Neural progenitor cell (in vitro differentiated cells): ENCODE measurements around the gene PDCD6IP. TPM values are rescaled to one million over a fixed set of nuclear protein-coding genes. Genes with fewer than 3 reads are reported as not detected.

Experiments
- DNase-seq: peaks from one replicate; pipeline ENCODE4 v3.0.0-alpha.2; 2016; ENCODE audit warnings: low spot score
- H2AFZ ChIP-seq: fragments of 200-600 bp; sonication (generic); replicated peaks from 2 replicates; pipeline ENCODE4 v1.6.1; 2016; ENCODE audit warnings: antibody characterized with exemption
- H3F3A ChIP-seq: fragments of 200-600 bp; sonication (generic); 2 replicates; pipeline ENCODE4 v1.6.1; 2016; ENCODE audit warnings: antibody characterized with exemption, low read depth
- H3K27ac ChIP-seq: fragments of 200-600 bp; sonication (generic); 2 replicates; pipeline ENCODE4 v1.5.1; 2016; ENCODE audit warnings: mild to moderate bottlenecking
- H3K27me3 ChIP-seq: fragments of 200-600 bp; sonication (generic); 2 replicates; pipeline ENCODE4 v1.6.1; 2016; ENCODE audit warnings: mild to moderate bottlenecking, moderate library complexity
- H3K36me3 ChIP-seq: fragments of 200-600 bp; sonication (generic); 2 replicates; pipeline ENCODE4 v1.5.1; 2016
- H3K4me1 ChIP-seq: fragments of 200-600 bp; sonication (generic); 2 replicates; pipeline ENCODE4 v1.6.1; 2016; ENCODE audit warnings: mixed run types
- H3K4me2 ChIP-seq: fragments of 200-600 bp; sonication (generic); 2 replicates; pipeline ENCODE4 v1.6.1; 2016
- H3K4me3 ChIP-seq: fragments of 200-600 bp; sonication (generic); 2 replicates; pipeline ENCODE4 v1.5.1; 2016
- H3K79me2 ChIP-seq: fragments of 200-600 bp; sonication (generic); 2 replicates; pipeline ENCODE4 v1.6.1; 2016; ENCODE audit warnings: low read depth
- H3K9ac ChIP-seq: fragments of 200-600 bp; sonication (generic); 2 replicates; pipeline ENCODE4 v1.6.1; 2016
- H3K9me3 ChIP-seq: fragments of 200-600 bp; sonication (generic); 2 replicates; pipeline ENCODE4 v1.5.1; 2016; ENCODE audit warnings: low read depth
- H4K20me1 ChIP-seq: fragments of 200-600 bp; sonication (generic); 2 replicates; pipeline ENCODE4 v1.6.1; 2016; ENCODE audit warnings: low read depth
- H3K27ac Mint-ChIP-seq: 3 replicates; pipeline ENCODE4 v1.8.0; 2021; ENCODE audit warnings: mixed read lengths
- H3K27me3 Mint-ChIP-seq: 2 replicates; pipeline ENCODE4 v1.8.0; 2022; ENCODE audit warnings: low read depth, mild to moderate bottlenecking, inconsistent platforms, moderate library complexity, mixed read lengths; ENCODE audit not compliant: insufficient read depth
- H3K36me3 Mint-ChIP-seq: 3 replicates; pipeline ENCODE4 v1.8.0; 2021; ENCODE audit warnings: mixed read lengths
- H3K4me1 Mint-ChIP-seq: 3 replicates; pipeline ENCODE4 v1.8.0; 2021; ENCODE audit warnings: mixed read lengths
- H3K4me3 Mint-ChIP-seq: 3 replicates; pipeline ENCODE4 v1.8.0; 2021; ENCODE audit warnings: mild to moderate bottlenecking, moderate library complexity, mixed read lengths
- H3K9me3 Mint-ChIP-seq: 3 replicates; pipeline ENCODE4 v1.8.0; 2020; ENCODE audit warnings: mixed read lengths
- CTCF ChIP-seq: fragments of 200-600 bp; sonication (generic); IDR thresholded peaks from 2 replicates; pipeline ENCODE4 v1.5.1; 2017; ENCODE audit warnings: antibody characterized with exemption, mild to moderate bottlenecking
- EZH2 ChIP-seq: fragments of 200-600 bp; sonication (generic); IDR thresholded peaks from 2 replicates; pipeline ENCODE4 v1.6.1; 2017; ENCODE audit warnings: antibody characterized with exemption, mild to moderate bottlenecking, moderate library complexity
- EZH2phosphoT487 ChIP-seq: fragments of 200-600 bp; sonication (generic); IDR thresholded peaks from 2 replicates; pipeline ENCODE4 v1.6.1; 2017; ENCODE audit warnings: antibody characterized with exemption
- total RNA-seq: library from RNA; depleted of rRNA; stranded (reverse); fragments of >200 nt; gene quantifications from 2 replicates; pipeline ENCODE4 v1.2.3, GENCODE V29; 2015; ENCODE audit warnings: low replicate concordance

PDCD6IP gene
- total RNA-seq, 1 donor from 2014 or later: 93.7 TPM

DNA sequence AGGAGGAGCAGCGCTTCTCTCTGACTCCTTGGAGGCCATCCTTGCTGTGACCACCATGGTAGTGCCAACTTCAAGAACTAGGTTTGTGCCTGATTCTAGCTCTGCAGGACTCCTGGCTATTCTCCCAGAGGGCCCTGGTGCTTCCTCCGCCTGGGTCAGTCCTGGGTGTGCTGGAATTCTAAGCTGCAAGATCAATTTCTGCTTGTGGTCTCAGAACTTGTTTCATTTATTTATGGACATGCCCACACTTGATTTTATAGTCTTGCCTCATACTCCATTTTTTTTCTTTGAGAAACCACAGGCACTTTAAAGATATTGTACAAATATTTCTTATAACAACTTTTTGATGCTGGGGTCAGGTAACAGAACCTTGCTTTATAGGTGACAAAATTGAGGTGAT, 87.6 kb downstream of the PDCD6IP start:
- H3K36me3 Mint-ChIP-seq: no peaks in the 10 kb centered on the region
- peaks cover 4% of the 10 kb centered on the region for H3K27me3 Mint-ChIP-seq
- TF ChIP-seq EZH2: no peak
- no peak for TF ChIP-seq EZH2phosphoT487
- TF ChIP-seq CTCF: no peak
- no peak overlapping the region for H3K4me2 ChIP-seq
- DNase-seq: no peak
- H2AFZ ChIP-seq: no peak overlapping the region
- H3K4me3 ChIP-seq: no peak overlapping the region
- H3K79me2 ChIP-seq: no peaks in the 10 kb centered on the region
- peaks cover 6% of the 10 kb centered on the region for H3K4me1 ChIP-seq
- H3K9ac ChIP-seq: no peak overlapping the region
- no peaks in the 10 kb centered on the region for H3K9me3 ChIP-seq
- H3K4me3 Mint-ChIP-seq: no peak overlapping the region
- no peaks in the 10 kb centered on the region for H3K27me3 ChIP-seq
- H3F3A ChIP-seq: no peaks in the 10 kb centered on the region
- no peaks in the 10 kb centered on the region for H4K20me1 ChIP-seq
- H3K36me3 ChIP-seq: no peaks in the 10 kb centered on the region
- H3K4me1 Mint-ChIP-seq: peaks cover 9% of the 10 kb centered on the region
- H3K27ac ChIP-seq: no peak overlapping the region
- no peaks in the 10 kb centered on the region for H3K9me3 Mint-ChIP-seq
- H3K27ac Mint-ChIP-seq: no peak overlapping the region

DNA sequence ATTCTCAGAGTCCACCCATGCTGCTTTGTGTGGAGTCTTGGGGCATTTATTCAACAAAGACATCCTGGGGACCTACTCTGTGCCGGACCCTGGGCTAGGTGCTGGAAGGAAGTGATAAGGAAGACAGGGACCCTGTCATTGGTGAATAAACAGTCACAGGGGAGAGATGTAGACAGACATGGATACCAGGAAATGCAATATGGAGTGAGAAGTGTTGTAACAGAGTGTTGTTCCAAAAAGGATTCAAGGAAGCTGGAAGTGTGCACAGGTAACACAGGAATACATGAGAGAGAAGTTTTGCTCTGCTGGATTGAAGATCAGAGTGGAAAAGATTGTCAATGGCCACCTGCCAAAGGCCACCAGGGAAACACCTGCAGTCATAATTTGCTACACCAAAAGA, 89.0 kb downstream of the PDCD6IP start:
- H2AFZ ChIP-seq: no peak overlapping the region
- DNase-seq: no peak
- no peaks in the 10 kb centered on the region for H3K9me3 Mint-ChIP-seq
- peaks cover 6% of the 10 kb centered on the region for H3K27me3 Mint-ChIP-seq
- no peak overlapping the region for H3K27ac ChIP-seq
- H3K4me1 Mint-ChIP-seq: peaks cover 9% of the 10 kb centered on the region
- no peak overlapping the region for H3K4me3 Mint-ChIP-seq
- peaks cover 6% of the 10 kb centered on the region for H3K4me1 ChIP-seq
- no peak overlapping the region for H3K4me2 ChIP-seq
- TF ChIP-seq CTCF (no peak), EZH2phosphoT487 (no peak), EZH2 (no peak)
- no peaks in the 10 kb centered on the region for H4K20me1 ChIP-seq
- H3K27me3 ChIP-seq: no peaks in the 10 kb centered on the region
- no peaks in the 10 kb centered on the region for H3K36me3 Mint-ChIP-seq
- H3K9ac ChIP-seq: no peak overlapping the region
- H3K9me3 ChIP-seq: no peaks in the 10 kb centered on the region
- H3K79me2 ChIP-seq: no peaks in the 10 kb centered on the region
- no peaks in the 10 kb centered on the region for H3K36me3 ChIP-seq
- no peaks in the 10 kb centered on the region for H3F3A ChIP-seq
- H3K27ac Mint-ChIP-seq: no peak overlapping the region
- no peak overlapping the region for H3K4me3 ChIP-seq

DNA sequence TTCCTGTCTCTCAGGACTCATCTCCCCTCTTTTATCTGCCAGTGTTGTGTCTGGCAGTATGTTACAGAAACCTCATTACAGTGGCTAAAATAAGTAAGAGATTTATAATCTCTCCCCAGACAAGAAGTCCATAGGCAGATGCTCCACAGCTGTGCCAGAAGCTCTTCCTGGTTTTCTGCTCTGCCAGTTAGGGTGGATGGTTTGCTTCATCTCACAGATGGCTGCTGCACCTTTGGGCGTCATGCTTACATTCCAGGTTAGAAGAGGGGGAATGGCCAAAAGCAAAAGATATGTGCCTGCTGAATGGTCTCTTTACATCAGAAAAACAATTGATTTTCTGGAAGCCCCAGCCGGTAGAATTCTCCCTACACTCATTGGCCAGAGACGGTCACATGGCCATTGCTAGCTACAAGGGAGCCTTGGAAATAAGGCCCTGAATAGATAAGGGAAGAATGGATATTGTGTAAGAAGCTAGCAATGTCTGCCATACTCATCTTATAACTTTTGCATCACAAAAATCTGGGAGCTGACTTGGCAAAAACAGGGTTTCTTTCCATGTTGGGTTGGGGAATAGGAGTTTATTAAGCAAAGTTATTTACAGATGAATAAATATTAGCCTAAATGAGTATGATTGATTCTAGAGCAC, 91.1 kb downstream of the PDCD6IP start:
- no peaks in the 10 kb centered on the region for H3F3A ChIP-seq
- H3K4me1 ChIP-seq: no peaks in the 10 kb centered on the region
- Mint-ChIP-seq H3K4me1 (no peaks in the 10 kb centered on the region), H3K27me3 (peaks cover 6% of the 10 kb centered on the region), H3K4me3 (no peak overlapping the region), H3K36me3 (no peaks in the 10 kb centered on the region), H3K9me3 (no peaks in the 10 kb centered on the region), H3K27ac (no peak overlapping the region)
- no peak overlapping the region for H3K27ac ChIP-seq
- no peaks in the 10 kb centered on the region for H3K79me2 ChIP-seq
- H3K4me2 ChIP-seq: no peak overlapping the region
- no peaks in the 10 kb centered on the region for H4K20me1 ChIP-seq
- no peaks in the 10 kb centered on the region for H3K36me3 ChIP-seq
- no peaks in the 10 kb centered on the region for H3K9me3 ChIP-seq
- no peak overlapping the region for H3K9ac ChIP-seq
- TF ChIP-seq EZH2phosphoT487 (no peak), CTCF (no peak), EZH2 (no peak)
- H3K4me3 ChIP-seq: no peak overlapping the region
- H2AFZ ChIP-seq: peak overlapping the region; percentile 13
- no peaks in the 10 kb centered on the region for H3K27me3 ChIP-seq
- DNase-seq: no peak
